ENCODE results near the gene ZNF581.

DNA sequence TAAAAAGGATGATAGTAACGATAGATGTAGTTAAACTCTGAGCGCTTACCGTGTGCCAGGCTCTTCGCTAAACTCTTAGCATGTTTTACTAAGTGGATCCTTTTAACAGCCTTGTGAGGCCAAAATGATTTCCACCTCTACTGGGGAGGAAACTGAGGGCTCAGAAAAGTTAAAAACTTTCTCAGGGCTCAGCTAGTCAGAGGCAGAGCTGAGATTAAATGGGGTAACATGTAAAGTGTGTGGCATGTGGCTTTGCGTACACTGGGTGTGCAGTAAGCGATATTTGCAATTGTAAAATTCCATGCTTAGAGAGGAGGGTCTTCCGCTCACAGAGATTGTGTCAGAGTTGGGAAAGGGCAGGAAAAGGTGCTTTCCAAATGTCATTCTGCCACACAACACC, 13.1 kb downstream of the ZNF581 start:
- TF ChIP-seq, protein P1, sequence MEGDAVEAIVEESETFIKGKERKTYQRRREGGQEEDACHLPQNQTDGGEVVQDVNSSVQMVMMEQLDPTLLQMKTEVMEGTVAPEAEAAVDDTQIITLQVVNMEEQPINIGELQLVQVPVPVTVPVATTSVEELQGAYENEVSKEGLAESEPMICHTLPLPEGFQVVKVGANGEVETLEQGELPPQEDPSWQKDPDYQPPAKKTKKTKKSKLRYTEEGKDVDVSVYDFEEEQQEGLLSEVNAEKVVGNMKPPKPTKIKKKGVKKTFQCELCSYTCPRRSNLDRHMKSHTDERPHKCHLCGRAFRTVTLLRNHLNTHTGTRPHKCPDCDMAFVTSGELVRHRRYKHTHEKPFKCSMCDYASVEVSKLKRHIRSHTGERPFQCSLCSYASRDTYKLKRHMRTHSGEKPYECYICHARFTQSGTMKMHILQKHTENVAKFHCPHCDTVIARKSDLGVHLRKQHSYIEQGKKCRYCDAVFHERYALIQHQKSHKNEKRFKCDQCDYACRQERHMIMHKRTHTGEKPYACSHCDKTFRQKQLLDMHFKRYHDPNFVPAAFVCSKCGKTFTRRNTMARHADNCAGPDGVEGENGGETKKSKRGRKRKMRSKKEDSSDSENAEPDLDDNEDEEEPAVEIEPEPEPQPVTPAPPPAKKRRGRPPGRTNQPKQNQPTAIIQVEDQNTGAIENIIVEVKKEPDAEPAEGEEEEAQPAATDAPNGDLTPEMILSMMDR (IDR thresholded peaks at IDR 0.05): no peak
- no peak for TF ChIP-seq POLR2A (IDR thresholded peaks at IDR 0.05)

Measured in heart left ventricle (tissue), 13 donors.